ENCODE measurements around the gene ADAMTS12.

The ADAMTS12 gene

GRCh38 chr5:33810491-33811120, 81.2 kb downstream of the ADAMTS12 start:
- FAIRE-seq (no peak), DNase-seq (ENCODE audit: insufficient read length, low spot score) (no peak)

- FAIRE-seq, result no peak
- DNase-seq (ENCODE audit: insufficient read length, low spot score), result no peak
Observed at GRCh38 chr5:33809936-33810335, 81.9 kb downstream of the ADAMTS12 start.

- DNase-seq (ENCODE audit: insufficient read length, low spot score), result no peak
- FAIRE-seq, result no peak
Observed at GRCh38 chr5:33808699-33809098, 83.1 kb downstream of the ADAMTS12 start.

GRCh38 chr5:33807771-33808170, 84.0 kb downstream of the ADAMTS12 start:
- DNase-seq (ENCODE audit: insufficient read length, low spot score), result no peak
- no peak for FAIRE-seq

- no peak for DNase-seq (ENCODE audit: insufficient read length, low spot score)
Observed at GRCh38 chr5:33806738-33807442, 84.9 kb downstream of the ADAMTS12 start.

GRCh38 chr5:33801292-33801691, 90.5 kb downstream of the ADAMTS12 start:
- FAIRE-seq, result peak; percentile 71
- DNase-seq (ENCODE audit: insufficient read length, low spot score), result no peak

More at GRCh38 chr5:33806738-33807442, 84.9 kb downstream of the ADAMTS12 start:
- no peak for FAIRE-seq

GRCh38 chr5:33800241-33800950, 91.4 kb downstream of the ADAMTS12 start:
- no peak for FAIRE-seq
- DNase-seq (ENCODE audit: insufficient read length, low spot score), result no peak

- DNase-seq (ENCODE audit: insufficient read length, low spot score) (no peak), FAIRE-seq (no peak)
Observed at GRCh38 chr5:33795496-33795895, 96.3 kb downstream of the ADAMTS12 start.

GRCh38 chr5:33794550-33795181, 97.1 kb downstream of the ADAMTS12 start:
- DNase-seq (ENCODE audit: insufficient read length, low spot score) (peak; percentile 68), FAIRE-seq (peak; percentile 81)

GRCh38 chr5:33793836-33794549, 97.8 kb downstream of the ADAMTS12 start:
- peak; percentile 4 for FAIRE-seq
- DNase-seq (ENCODE audit: insufficient read length, low spot score), result no peak

- DNase-seq (ENCODE audit: insufficient read length, low spot score) (no peak), FAIRE-seq (no peak)
Observed at GRCh38 chr5:33793276-33793675, 98.5 kb downstream of the ADAMTS12 start.

GRCh38 chr5:33792559-33792958, 99.2 kb downstream of the ADAMTS12 start:
- no peak for FAIRE-seq
- DNase-seq (ENCODE audit: insufficient read length, low spot score), result no peak

- FAIRE-seq (no peak), DNase-seq (ENCODE audit: insufficient read length, low spot score) (no peak)
Observed at GRCh38 chr5:33789567-33789957, 102.2 kb downstream of the ADAMTS12 start.

- peak; percentile 74 for DNase-seq (ENCODE audit: insufficient read length, low spot score)
- peak; percentile 81 for FAIRE-seq
Observed at GRCh38 chr5:33788922-33789566, 102.7 kb downstream of the ADAMTS12 start.

- DNase-seq (ENCODE audit: insufficient read length, low spot score) (no peak), FAIRE-seq (no peak)
Observed at GRCh38 chr5:33785571-33785970, 106.2 kb downstream of the ADAMTS12 start.

GRCh38 chr5:33781286-33781685, 110.5 kb downstream of the ADAMTS12 start:
- DNase-seq (ENCODE audit: insufficient read length, low spot score), result no peak

GRCh38 chr5:33776151-33776660, 115.6 kb downstream of the ADAMTS12 start:
- no peak for FAIRE-seq
- no peak for DNase-seq (ENCODE audit: insufficient read length, low spot score)

More at GRCh38 chr5:33781286-33781685, 110.5 kb downstream of the ADAMTS12 start:
- peak; percentile 20 for FAIRE-seq

- no peak for DNase-seq (ENCODE audit: insufficient read length, low spot score)
- no peak for FAIRE-seq
Observed at GRCh38 chr5:33774341-33774740, 117.4 kb downstream of the ADAMTS12 start.

- FAIRE-seq (peak; percentile 20), DNase-seq (ENCODE audit: insufficient read length, low spot score) (no peak)
Observed at GRCh38 chr5:33772380-33772897, 119.4 kb downstream of the ADAMTS12 start.

- no peak for DNase-seq (ENCODE audit: insufficient read length, low spot score)
- no peak for FAIRE-seq
Observed at GRCh38 chr5:33769968-33770367, 121.8 kb downstream of the ADAMTS12 start.

Data from HTR-8/SVneo (cell line).